Uterus (tissue), 4 donors: Measurements from ENCODE around the gene INO80. TPM values are rescaled to one million over a fixed set of nuclear protein-coding genes. Genes with fewer than 3 reads are reported as not detected.
A peak's percentile ranks its signal among the peaks of the same experiment; 100 is the strongest.

Source experiments
- DNase-seq, 2 donors: peaks; one replicate each; pipeline ENCODE4 v3.0.0-alpha.2; 2019 to 2020
- H3K27ac ChIP-seq, 2 donors: fragments of 200-600 bp; sonication (generic); 1 replicate in 1 of 2; 2 replicates in 1 of 2; pipeline ENCODE4 v1.5.1; 2016 to 2018
- H3K27me3 ChIP-seq, 2 donors: fragments of 200-600 bp; sonication (generic); one replicate each; pipeline ENCODE4 v1.5.1; 2018 to 2019; ENCODE audit warnings: control low read depth in 1 of 2
- H3K36me3 ChIP-seq, 2 donors: fragments of 200-600 bp; sonication (generic); one replicate each; pipeline ENCODE4 v1.5.1; 2019; ENCODE audit warnings: control low read depth in 1 of 2
- H3K4me1 ChIP-seq, 2 donors: fragments of 200-600 bp; sonication (generic); one replicate each; pipeline ENCODE4 v1.5.1; 2018 to 2019; ENCODE audit warnings: control low read depth in 1 of 2
- H3K4me3 ChIP-seq, 2 donors: fragments of 200-600 bp; sonication (generic); 1 replicate in 1 of 2; 2 replicates in 1 of 2; pipeline ENCODE4 v1.5.1; 2018 to 2019; ENCODE audit warnings: mild to moderate bottlenecking in 1 of 2
- H3K9me3 ChIP-seq, 2 donors: fragments of 200-600 bp; sonication (generic); one replicate each; pipeline ENCODE4 v1.5.1; 2019; ENCODE audit warnings: control low read depth in 1 of 2
- POLR2A ChIP-seq, 2 donors: fragments of 450-650 bp; IDR thresholded peaks; one replicate each; pipeline ENCODE4 v1.6.1; 2016; ENCODE audit warnings: antibody characterized with exemption in 2 of 2, mild to moderate bottlenecking in 1 of 2, moderate library complexity in 1 of 2
- intact Hi-C: fragments of 100-400 bp; cut with DNase I; formaldehyde crosslinking; loops from one replicate; pipeline ENCODE4 v1.15.1; 2023; ENCODE audit warnings: low total_unique reads
- total RNA-seq, 4 donors: library from RNA; depleted of rRNA in 3 of 4; stranded (reverse); fragments of >200 nt in 3 of 4; gene quantifications; one replicate each; pipeline versions ENCODE4 v1.1.0 to v1.2.4, GENCODE V29; 2014 to 2023
- TF ChIP-seq, protein P1 (sequence below), 4 experiments: fragments of 200-600 bp in 2 of 4; fragments of 450-650 bp in 2 of 4; sonication (generic) in 2 of 4; IDR thresholded peaks; one replicate each; pipeline ENCODE4 v1.5.1; 2016 to 2019; ENCODE audit warnings: antibody characterized with exemption in 4 of 4, mild to moderate bottlenecking in 2 of 4, moderate library complexity in 1 of 4
- donor health status: DM: yes; HTN: yes; CAD: no.

Gene INO80
- total RNA-seq, 4 donors from 2014 or later: 28.7 to 33.3 (median 30.2) TPM

DNA sequence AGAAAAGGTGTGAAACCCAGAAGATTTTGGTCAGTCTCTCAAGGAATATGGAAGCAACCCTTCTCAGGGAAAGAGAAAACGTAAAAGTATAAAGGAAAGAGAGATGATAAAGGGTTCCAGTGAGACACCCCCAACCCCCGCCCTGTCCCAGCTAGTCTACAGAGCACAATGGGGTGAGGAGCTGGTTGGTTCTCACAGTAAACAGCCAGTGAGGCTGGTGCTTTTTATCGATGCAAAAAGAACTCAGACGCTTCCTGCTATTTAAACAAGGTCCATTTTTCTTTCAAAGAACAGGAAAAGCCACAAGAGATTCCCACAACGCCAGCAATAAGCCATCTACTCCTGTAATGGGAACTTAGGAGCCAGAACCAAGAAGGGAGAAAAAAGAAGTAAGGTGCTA, 96.9 kb downstream of the INO80 start:
- Histone ChIP-seq H3K36me3 (no peaks in the 10 kb centered on the region), H3K4me3 (no peak overlapping the region), H3K9me3 (no peaks in the 10 kb centered on the region), H3K27ac (peak overlapping the region in 1 of 2 donors; percentile 1), H3K27me3 (no peaks in the 10 kb centered on the region), H3K4me1 (no peaks in the 10 kb centered on the region)
- TF ChIP-seq, protein P1, sequence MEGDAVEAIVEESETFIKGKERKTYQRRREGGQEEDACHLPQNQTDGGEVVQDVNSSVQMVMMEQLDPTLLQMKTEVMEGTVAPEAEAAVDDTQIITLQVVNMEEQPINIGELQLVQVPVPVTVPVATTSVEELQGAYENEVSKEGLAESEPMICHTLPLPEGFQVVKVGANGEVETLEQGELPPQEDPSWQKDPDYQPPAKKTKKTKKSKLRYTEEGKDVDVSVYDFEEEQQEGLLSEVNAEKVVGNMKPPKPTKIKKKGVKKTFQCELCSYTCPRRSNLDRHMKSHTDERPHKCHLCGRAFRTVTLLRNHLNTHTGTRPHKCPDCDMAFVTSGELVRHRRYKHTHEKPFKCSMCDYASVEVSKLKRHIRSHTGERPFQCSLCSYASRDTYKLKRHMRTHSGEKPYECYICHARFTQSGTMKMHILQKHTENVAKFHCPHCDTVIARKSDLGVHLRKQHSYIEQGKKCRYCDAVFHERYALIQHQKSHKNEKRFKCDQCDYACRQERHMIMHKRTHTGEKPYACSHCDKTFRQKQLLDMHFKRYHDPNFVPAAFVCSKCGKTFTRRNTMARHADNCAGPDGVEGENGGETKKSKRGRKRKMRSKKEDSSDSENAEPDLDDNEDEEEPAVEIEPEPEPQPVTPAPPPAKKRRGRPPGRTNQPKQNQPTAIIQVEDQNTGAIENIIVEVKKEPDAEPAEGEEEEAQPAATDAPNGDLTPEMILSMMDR (IDR thresholded peaks at IDR 0.05): no peak
- TF ChIP-seq POLR2A (IDR thresholded peaks at IDR 0.05): no peak
- intact Hi-C loops: no loop called here
- DNase-seq: no peak

DNA sequence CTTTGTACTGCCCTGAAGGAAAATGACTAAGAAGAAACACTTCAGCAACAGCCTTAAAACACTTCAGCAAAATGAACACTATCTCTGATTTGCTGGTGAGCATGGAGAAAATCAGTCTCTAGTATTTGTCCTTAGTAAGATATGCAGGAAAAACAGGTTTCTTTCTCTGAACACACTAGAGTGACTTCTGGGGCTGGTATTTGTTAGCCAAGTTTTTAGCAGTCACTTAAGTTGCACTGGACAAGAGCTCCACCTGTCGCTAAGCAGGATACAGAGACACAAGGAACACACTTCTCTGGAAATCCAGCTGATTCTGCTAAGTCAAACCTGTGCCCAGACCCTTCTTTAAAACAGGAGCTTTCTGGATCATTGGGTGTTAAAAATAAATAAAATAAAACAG, 97.5 kb downstream of the INO80 start:
- Histone ChIP-seq H3K9me3 (no peaks in the 10 kb centered on the region), H3K27ac (peak overlapping the region in 1 of 2 donors; percentile 1), H3K4me3 (no peak overlapping the region), H3K4me1 (no peaks in the 10 kb centered on the region), H3K36me3 (no peaks in the 10 kb centered on the region), H3K27me3 (no peaks in the 10 kb centered on the region)
- intact Hi-C loops: no loop called here
- peak in 1 of 2 donors; percentile 19 for DNase-seq
- TF ChIP-seq, protein P1 (IDR thresholded peaks at IDR 0.05): peak in 2 of 4 experiments; percentile 45 to 52
- TF ChIP-seq POLR2A (IDR thresholded peaks at IDR 0.05): no peak

DNA sequence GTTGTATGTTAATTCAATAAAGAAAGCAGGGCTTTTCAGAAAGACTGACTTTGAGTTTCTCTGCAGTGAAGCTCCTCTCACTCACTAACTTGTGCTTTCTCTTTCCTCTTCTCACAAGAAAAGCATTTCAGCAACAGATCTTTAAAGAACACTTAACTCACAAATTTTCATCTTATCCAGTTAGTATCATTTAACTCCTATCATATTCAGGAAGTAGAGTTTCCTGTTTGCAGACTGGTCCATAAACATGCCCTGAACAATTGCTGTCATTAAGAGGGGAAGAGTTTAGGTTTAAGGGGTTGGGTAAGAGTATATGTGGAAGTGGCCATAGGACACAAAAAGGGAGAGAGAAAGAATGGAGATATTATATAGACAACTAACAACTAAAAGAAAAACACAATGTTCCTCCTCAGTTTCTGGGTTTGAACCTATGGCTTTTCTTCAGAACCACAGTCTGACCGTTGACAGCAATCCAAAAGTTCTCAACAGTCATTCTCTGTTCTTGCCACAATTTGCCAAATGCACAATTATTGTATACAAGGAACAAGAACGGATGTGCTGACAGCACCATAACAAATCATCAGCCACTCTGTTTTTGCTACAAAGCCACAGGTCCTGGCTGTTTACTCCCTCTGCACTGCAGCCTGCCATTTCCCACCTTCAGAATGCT, 98.9 kb downstream of the INO80 start:
- no peak for DNase-seq
- no peak overlapping the region for H3K27ac ChIP-seq
- H3K9me3 ChIP-seq: no peaks in the 10 kb centered on the region
- no peaks in the 10 kb centered on the region for H3K4me1 ChIP-seq
- no peaks in the 10 kb centered on the region for H3K36me3 ChIP-seq
- intact Hi-C loops: no loop called here
- no peak overlapping the region for H3K4me3 ChIP-seq
- no peaks in the 10 kb centered on the region for H3K27me3 ChIP-seq
- TF ChIP-seq, protein P1 (IDR thresholded peaks at IDR 0.05): no peak

DNA sequence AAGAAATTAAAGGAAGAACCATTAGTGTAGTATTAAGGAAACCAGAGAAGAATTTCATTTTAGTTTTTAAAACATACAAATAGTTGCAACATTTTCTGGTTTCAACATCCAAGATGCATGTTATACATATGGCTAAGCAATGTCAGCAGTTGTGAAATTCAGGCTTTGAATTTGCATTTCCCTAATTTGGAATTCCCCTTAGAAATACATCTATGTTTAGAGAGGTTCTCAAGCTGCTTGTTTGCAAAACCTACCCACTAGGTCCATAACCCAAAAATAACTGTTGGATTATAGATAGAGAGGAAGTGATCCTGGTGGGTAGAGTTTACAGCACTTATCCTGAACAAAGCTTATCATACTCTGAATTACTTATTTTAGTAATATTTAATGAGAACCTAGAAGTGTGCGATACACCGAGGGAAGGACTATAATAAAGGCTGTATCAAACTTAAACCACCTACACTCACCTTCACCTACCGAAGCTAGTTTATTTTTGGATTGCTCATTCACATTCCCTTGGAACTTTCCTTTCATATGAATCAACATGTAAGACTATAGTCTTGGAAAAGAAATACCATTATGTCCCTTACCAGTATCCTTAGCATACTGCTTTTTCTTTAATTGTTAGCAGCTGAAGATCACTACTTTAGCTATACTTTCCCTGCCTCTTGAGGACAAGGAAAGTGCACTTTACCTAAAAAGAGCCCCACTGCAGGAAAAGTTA, 102.2 kb downstream of the INO80 start:
- no peak for DNase-seq
- H3K9me3 ChIP-seq: no peaks in the 10 kb centered on the region
- no peak for TF ChIP-seq POLR2A (IDR thresholded peaks at IDR 0.05)
- TF ChIP-seq, protein P1 (IDR thresholded peaks at IDR 0.05): no peak
- H3K27me3 ChIP-seq: no peaks in the 10 kb centered on the region
- H3K36me3 ChIP-seq: no peaks in the 10 kb centered on the region
- intact Hi-C loops: no loop called here
- H3K4me1 ChIP-seq: no peaks in the 10 kb centered on the region
- no peak overlapping the region for H3K4me3 ChIP-seq
- no peak overlapping the region for H3K27ac ChIP-seq

DNA sequence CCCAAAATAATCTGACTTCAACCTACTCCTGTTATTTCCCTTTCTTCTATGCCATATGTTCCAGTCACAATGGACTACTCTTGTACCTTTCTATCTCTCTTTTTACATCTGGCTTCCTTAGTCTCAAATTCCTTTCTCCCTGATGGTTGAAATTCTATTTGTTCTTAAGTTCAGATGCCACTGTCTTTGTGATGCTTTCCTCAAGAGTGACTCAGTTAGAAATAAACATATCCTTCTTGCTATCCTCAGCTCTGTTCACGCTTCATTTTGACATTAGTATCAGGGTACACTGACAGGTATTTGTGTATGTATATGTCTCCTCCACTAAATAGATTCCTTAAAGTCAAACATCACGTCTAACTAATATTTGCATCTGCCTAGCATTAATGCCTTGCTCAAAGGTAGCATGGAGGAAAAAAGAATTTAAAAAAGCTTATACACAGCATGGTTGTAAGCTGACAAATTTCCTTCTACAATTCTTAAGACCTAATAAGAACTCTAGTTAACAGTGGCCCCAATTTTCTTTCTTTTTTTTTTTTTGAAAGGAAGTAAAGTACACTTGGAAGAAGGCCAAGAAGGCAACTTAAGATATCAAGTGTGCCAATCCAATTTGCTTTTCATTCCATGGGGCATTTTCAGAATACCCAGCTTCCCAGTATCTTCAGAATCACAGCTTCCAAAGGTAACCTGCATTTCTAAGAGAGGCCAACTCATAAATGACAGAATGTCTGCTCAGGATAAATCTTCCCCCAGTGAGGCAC, 104.8 kb downstream of the INO80 start:
- H3K9me3 ChIP-seq: no peaks in the 10 kb centered on the region
- H3K4me1 ChIP-seq: no peaks in the 10 kb centered on the region
- no peak overlapping the region for H3K4me3 ChIP-seq
- intact Hi-C loops: no loop called here
- H3K27ac ChIP-seq: no peak overlapping the region
- DNase-seq: no peak
- no peaks in the 10 kb centered on the region for H3K27me3 ChIP-seq
- H3K36me3 ChIP-seq: no peaks in the 10 kb centered on the region
- TF ChIP-seq, protein P1 (IDR thresholded peaks at IDR 0.05): no peak
